Measurements from ENCODE around the gene CBX4.

Gene CBX4

GRCh38 chr17:79841369-79842135 is 2.3 kb upstream of the CBX4 start:
- DNase-seq = peak; percentile 44

GRCh38 chr17:79840989-79841286 is 1.7 kb upstream of the CBX4 start:
- no peak for DNase-seq

- peak; percentile 54 for DNase-seq
Observed at GRCh38 chr17:79840269-79840988, 1.2 kb upstream of the CBX4 start.

- DNase-seq = peak; percentile 70
Observed at GRCh38 chr17:79838522-79839274, 542 bp downstream of the CBX4 start.

- DNase-seq = peak; percentile 52
Observed at GRCh38 chr17:79837888-79838521, 1.2 kb downstream of the CBX4 start.

- DNase-seq = peak; percentile 54
Observed at GRCh38 chr17:79836972-79837887, 2.0 kb downstream of the CBX4 start.

GRCh38 chr17:79836510-79836971 is 2.7 kb downstream of the CBX4 start:
- no peak for DNase-seq

GRCh38 chr17:79835953-79836509 is 3.2 kb downstream of the CBX4 start:
- no peak for DNase-seq

- no peak for DNase-seq
Observed at GRCh38 chr17:79835470-79835899, 3.8 kb downstream of the CBX4 start.

GRCh38 chr17:79834565-79835469 is 4.4 kb downstream of the CBX4 start:
- DNase-seq = peak; percentile 70

GRCh38 chr17:79833744-79834564 is 5.3 kb downstream of the CBX4 start:
- no peak for DNase-seq

GRCh38 chr17:79833110-79833450 is 6.2 kb downstream of the CBX4 start:
- no peak for DNase-seq

- DNase-seq = no peak
Observed at GRCh38 chr17:79832218-79833109, 6.8 kb downstream of the CBX4 start.

- DNase-seq = no peak
Observed at GRCh38 chr17:79831265-79832217, 7.7 kb downstream of the CBX4 start.

- DNase-seq = no peak
Observed at GRCh38 chr17:79830763-79831264, 8.4 kb downstream of the CBX4 start.

GRCh38 chr17:79830303-79830702 is 8.9 kb downstream of the CBX4 start:
- DNase-seq = no peak

GRCh38 chr17:79829457-79829856 is 9.8 kb downstream of the CBX4 start:
- no peak for DNase-seq
